H1 (cell line): ENCODE measurements around the gene ZMIZ1. TPM values are rescaled to one million over a fixed set of nuclear protein-coding genes. Genes with fewer than 3 reads are reported as not detected.

Experiments used
- CTCF ChIA-PET: fragments of 300-600 bp; sonication (Branson Sonifier 250); formaldehyde crosslinking; loops from one replicate; lab custom pipeline; 2021; ENCODE audit not compliant: partially characterized antibody; lab: Charles Lee
- POLR2A ChIA-PET: fragments of 300-600 bp; sonication (Branson Sonifier 250); formaldehyde crosslinking; loops from one replicate; lab custom pipeline; 2021; ENCODE audit warnings: inconsistent platforms; ENCODE audit not compliant: partially characterized antibody; lab: Charles Lee
- DNase-seq, 2 experiments: peaks; one replicate each; pipeline versions ENCODE4 v3.0.0 to v3.0.0-alpha.2; 2010 to 2022; ENCODE audit warnings: low spot score in 2 of 2, low read depth in 1 of 2, mixed read lengths in 1 of 2
- FAIRE-seq: peaks from 2 replicates; lab custom pipeline; 2011; peaks lifted over from hg19 to GRCh38; lab: Jason Lieb, UNC
- H2AFZ ChIP-seq: 2 replicates; pipeline ENCODE4 v1.8.1; 2012; ENCODE audit warnings: low read length, inconsistent platforms
- H2AK5ac ChIP-seq: 2 replicates; pipeline ENCODE4 v1.6.1; 2013; ENCODE audit warnings: low read depth, low read length
- H2BK120ac ChIP-seq: replicated peaks from 2 replicates; pipeline ENCODE3; 2013; ENCODE audit warnings: low read depth, low read length, inconsistent platforms
- H2BK12ac ChIP-seq: 2 replicates; pipeline ENCODE4 v1.6.1; 2013; ENCODE audit warnings: low read depth, low read length
- H2BK15ac ChIP-seq: 2 replicates; pipeline ENCODE4 v1.6.1; 2013; ENCODE audit warnings: low read length
- H2BK20ac ChIP-seq: 2 replicates; pipeline ENCODE4 v1.6.1; 2013; ENCODE audit warnings: low read length
- H2BK5ac ChIP-seq: 2 replicates; pipeline ENCODE4 v1.6.1; 2013; ENCODE audit warnings: low read depth, low read length
- H3K14ac ChIP-seq: 2 replicates; pipeline ENCODE4 v1.6.1; 2013; ENCODE audit warnings: inconsistent platforms; ENCODE audit not compliant: insufficient read length
- H3K18ac ChIP-seq: 2 replicates; pipeline ENCODE4 v1.6.1; 2013; ENCODE audit warnings: low read length; ENCODE audit errors: extremely low read depth
- H3K23ac ChIP-seq: 2 replicates; pipeline ENCODE4 v1.6.1; 2013; ENCODE audit warnings: inconsistent platforms; ENCODE audit not compliant: insufficient read length
- H3K23me2 ChIP-seq: 2 replicates; pipeline ENCODE4 v1.6.1; 2013; ENCODE audit warnings: low read depth, low read length
- H3K27ac ChIP-seq: 2 replicates; pipeline ENCODE4 v1.6.1; 2011; ENCODE audit warnings: low read depth, low read length, inconsistent platforms
- H3K27me3 ChIP-seq, 4 experiments: replicated peaks in 1 of 4; 1 replicate in 1 of 4; 2 replicates in 3 of 4; pipeline versions ENCODE4 v1.6.1 to v1.8.1; 2011 to 2013; ENCODE audit warnings: low read length in 3 of 4, mild to moderate bottlenecking in 3 of 4, inconsistent platforms in 2 of 4, mixed read lengths in 2 of 4, moderate library complexity in 1 of 4; ENCODE audit not compliant: control insufficient read depth in 3 of 4, insufficient read depth in 3 of 4; ENCODE audit errors: extremely low read depth in 1 of 4
- H3K36me3 ChIP-seq, 4 experiments: 2 replicates each; pipeline versions ENCODE4 v1.6.1 to v1.8.1; 2011 to 2013; ENCODE audit warnings: mild to moderate bottlenecking in 4 of 4, low read length in 3 of 4, moderate library complexity in 2 of 4, control low read depth in 1 of 4, inconsistent platforms in 1 of 4; ENCODE audit not compliant: insufficient read depth in 4 of 4, control insufficient read depth in 2 of 4
- H3K4ac ChIP-seq: replicated peaks from 2 replicates; pipeline ENCODE3; 2013; ENCODE audit warnings: low read length, low read depth, mixed read lengths, inconsistent platforms; ENCODE audit not compliant: insufficient read length
- H3K4me1 ChIP-seq, 4 experiments: replicated peaks in 1 of 4; 1 replicate in 1 of 4; 2 replicates in 3 of 4; pipeline versions ENCODE4 v1.6.1 to v1.8.1; 2011 to 2013; ENCODE audit warnings: low read length in 3 of 4, inconsistent platforms in 2 of 4, mixed read lengths in 1 of 4; ENCODE audit not compliant: insufficient read depth in 4 of 4, control insufficient read depth in 3 of 4
- H3K4me2 ChIP-seq, 2 experiments: 2 replicates each; pipeline versions ENCODE4 v1.6.1 to v1.8.1; 2011 to 2013; ENCODE audit warnings: low read depth in 2 of 2, low read length in 2 of 2, control low read depth in 1 of 2, inconsistent platforms in 1 of 2, mild to moderate bottlenecking in 1 of 2; ENCODE audit not compliant: insufficient read depth in 1 of 2
- H3K4me3 ChIP-seq, 4 experiments: fragments of 200-600, 300-600 bp in 1 of 4; sonication (generic), shearing (Covaris generic), sonication (Bioruptor Twin) in 1 of 4; 2 replicates each; pipeline versions ENCODE4 v1.5.1 to v1.8.1; 2011 to 2016; ENCODE audit warnings: low read length in 4 of 4, low read depth in 3 of 4, control low read depth in 2 of 4, inconsistent platforms in 2 of 4, mild to moderate bottlenecking in 2 of 4, mixed read lengths in 1 of 4, moderate library complexity in 1 of 4; ENCODE audit not compliant: insufficient read depth in 2 of 4; ENCODE audit errors: extremely low read depth in 1 of 4
- H3K56ac ChIP-seq: replicated peaks from 2 replicates; pipeline ENCODE3; 2013; ENCODE audit warnings: low read depth, mild to moderate bottlenecking, mixed read lengths, low read length, inconsistent platforms; ENCODE audit not compliant: insufficient read length
- H3K79me1 ChIP-seq: 2 replicates; pipeline ENCODE4 v1.6.1; 2013; ENCODE audit warnings: low read depth, low read length, control low read depth
- H3K79me2 ChIP-seq, 2 experiments: 2 replicates each; pipeline versions ENCODE4 v1.6.1 to v1.8.1; 2012 to 2013; ENCODE audit warnings: low read length in 2 of 2, mild to moderate bottlenecking in 2 of 2, inconsistent platforms in 1 of 2; ENCODE audit not compliant: insufficient read depth in 2 of 2, control insufficient read depth in 1 of 2
- H3K9ac ChIP-seq, 4 experiments: replicated peaks in 1 of 4; 1 replicate in 1 of 4; 2 replicates in 3 of 4; pipeline versions ENCODE4 v1.6.1 to v1.8.1; 2011 to 2013; ENCODE audit warnings: low read depth in 3 of 4, low read length in 3 of 4, control low read depth in 2 of 4, mild to moderate bottlenecking in 2 of 4, moderate library complexity in 2 of 4, inconsistent platforms in 1 of 4; ENCODE audit errors: extremely low read depth in 1 of 4
- H3K9me3 ChIP-seq, 2 experiments: 2 replicates each; pipeline versions ENCODE4 v1.6.1 to v1.8.1; 2012 to 2013; ENCODE audit warnings: mild to moderate bottlenecking in 2 of 2, moderate library complexity in 2 of 2, control low read depth in 1 of 2, inconsistent platforms in 1 of 2, low read depth in 1 of 2, low read length in 1 of 2, mixed read lengths in 1 of 2; ENCODE audit not compliant: insufficient read depth in 2 of 2
- H4K20me1 ChIP-seq, 2 experiments: replicated peaks in 1 of 2; 2 replicates each; pipeline versions ENCODE3 to v1.8.1; 2011 to 2013; ENCODE audit warnings: inconsistent platforms in 2 of 2, low read length in 2 of 2, mild to moderate bottlenecking in 1 of 2; ENCODE audit not compliant: insufficient read depth in 2 of 2, control insufficient read depth in 1 of 2
- H4K5ac ChIP-seq: 2 replicates; pipeline ENCODE4 v1.6.1; 2013; ENCODE audit warnings: low read length, low read depth, mixed read lengths, inconsistent platforms; ENCODE audit not compliant: insufficient read length
- H4K8ac ChIP-seq: 2 replicates; pipeline ENCODE4 v1.8.0; 2013; ENCODE audit warnings: mild to moderate bottlenecking, moderate library complexity, low read length, inconsistent platforms; ENCODE audit not compliant: insufficient read depth; ENCODE audit errors: extremely low read depth
- H4K91ac ChIP-seq: replicated peaks from 2 replicates; pipeline ENCODE3; 2013; ENCODE audit warnings: low read length, mixed read lengths, inconsistent platforms; ENCODE audit not compliant: insufficient read length
- KDM1A ChIP-seq: fragments of 200-600, 300-600 bp; sonication (generic); IDR thresholded peaks from 2 replicates; pipeline ENCODE4 v1.7.1; 2016; ENCODE audit warnings: mild to moderate bottlenecking, low read length, borderline replicate concordance
- ZNF274 ChIP-seq: IDR thresholded peaks from 2 replicates; pipeline ENCODE4 v1.7.0; 2012; ENCODE audit warnings: low read length, borderline replicate concordance; ENCODE audit errors: extremely low read depth
- WGBS, 2 experiments: shearing (Covaris generic) in 1 of 2; methylation state at CpG; one replicate each; pipeline versions ENCODE4 v1.1.6 to v1.1.7; 2013 to 2015; ENCODE audit warnings: low lambda C conversion rate in 2 of 2, mixed read lengths in 2 of 2, inconsistent platforms in 1 of 2, low coverage in 1 of 2, missing lambda C conversion rate in 1 of 2; ENCODE audit not compliant: insufficient replicate concordance in 2 of 2, insufficient coverage in 1 of 2, insufficient read length in 1 of 2; ENCODE audit errors: extremely low coverage in 1 of 2, missing lambda C conversion rate in 1 of 2; 5-methylcytosine and 5-hydroxymethylcytosine counted together
- polyA plus RNA-seq, 7 experiments: library from polyadenylated mRNA; depleted of rRNA in 3 of 7; stranded (reverse) in 5 of 7; unstranded in 2 of 7; fragments of >200 nt in 5 of 7; fragments of 200-250 nt in 2 of 7; gene quantifications; 1 replicate in 5 of 7; 2 replicates in 1 of 7; 4 replicates in 1 of 7; pipeline versions ENCODE4 v1.2.1 to v1.2.3, GENCODE V29; 2011 to 2013; ENCODE audit warnings: missing spikeins in 2 of 7, mixed read lengths in 2 of 7
- total RNA-seq: library from RNA; stranded (reverse); fragmentation: NEBNext Ultra II Directional; extraction: Animal tissue kit (Norgen Biotek cat#: 25700); gene quantifications from 2 replicates; pipeline ENCODE4 v1.2.1, GENCODE V29; 2021

Gene ZMIZ1
- total and polyA plus RNA-seq, 2 of the 8 experiments (the other 6 are each of a cell fraction or from before 2014, with no cell fraction given): 8.1 to 28.0 TPM

DNA sequence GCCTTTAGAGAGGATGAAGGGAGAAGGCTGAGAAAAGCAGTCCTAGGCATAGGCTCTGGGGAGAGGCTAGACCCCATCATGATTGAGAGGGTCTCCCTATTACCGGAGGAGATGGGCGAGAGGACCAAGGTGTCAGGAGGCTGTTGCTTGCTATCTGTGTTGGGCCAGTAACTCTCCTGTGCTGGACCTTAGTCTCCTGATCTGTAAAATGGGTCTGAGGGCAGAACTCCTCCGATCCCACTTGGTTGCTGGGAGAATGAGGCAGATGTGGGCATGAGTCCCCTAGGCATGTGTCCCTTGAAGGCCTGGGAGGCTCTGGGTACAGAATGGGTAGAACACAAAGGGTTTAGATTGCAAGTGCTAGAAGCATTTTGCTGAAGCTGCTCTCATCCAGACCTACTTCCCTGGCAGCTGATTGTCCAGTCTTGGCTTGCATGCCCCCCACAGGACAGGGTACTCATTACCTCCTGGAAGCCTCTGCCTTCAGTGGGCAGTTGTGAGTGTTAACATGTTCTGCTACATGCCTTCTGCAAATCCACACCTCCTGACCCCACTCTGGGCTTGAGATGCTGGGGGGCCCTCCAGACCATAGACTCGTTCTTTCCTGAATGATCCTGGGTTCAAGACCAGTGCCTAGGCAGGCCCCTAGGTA is 4.4 kb downstream of the ZMIZ1 start:
- FAIRE-seq (no peak), DNase-seq (no peak)
- Histone ChIP-seq H3K14ac (no peak overlapping the region), H3K18ac (0 out of 2 replicates have a peak overlapping the region, but pooled peaks have one; percentile 29), H3K9me3 (no peaks in the 10 kb centered on the region), H2BK5ac (no peak overlapping the region), H3K36me3 (no peaks in the 10 kb centered on the region), H3K23ac (no peak overlapping the region), H3K4me3 (no peak overlapping the region), H3K9ac (no peak overlapping the region; a peak in 1 of 7 replicates), H2BK20ac (no peak overlapping the region), H3K4me1 (peaks cover 10 to 40% (median 25%) of the 10 kb centered on the region in 4 experiments), H3K79me1 (peaks cover 38% of the 10 kb centered on the region), H3K27me3 (peaks cover 0 to 1% (median under 1%) of the 10 kb centered on the region in 4 experiments; a peak in 2 of 7 replicates), H2BK120ac (no peak overlapping the region)
- WGBS, 2 experiments: 87% methylated on average over 4 of the region's 4 CpGs; no CpG with 5 or more reads in 1 of the 2 experiments
- CTCF ChIA-PET: interaction anchor here (0.9 to 3.7 kb wide), 8 partner anchors 15 to 130 kb away, joined by 3 to 34 read pairs (median 6); no protein-coding TSS in a partner anchor
- TF ChIP-seq ZNF274: no peak
- peak; percentile 12; the same call in 1 of the 2 replicates for TF ChIP-seq KDM1A
- TF ChIP-seq, all 59 proteins: peak for 1
- H3K27ac ChIP-seq: no peak overlapping the region
- POLR2A ChIA-PET: interaction anchor here (1.0 to 1.2 kb wide), 2 partner anchors 21 to 25 kb away, joined by 3 read pairs; no protein-coding TSS in a partner anchor
- H4K20me1 ChIP-seq: peaks cover 29 to 44% of the 10 kb centered on the region in 2 experiments
- H3K4me2 ChIP-seq: peak overlapping the region in 1 of 2 experiments; percentile 90; a peak in 1 of 4 replicates
- no peak overlapping the region for H4K91ac ChIP-seq
- H3K56ac ChIP-seq: no peak overlapping the region
- H2BK12ac ChIP-seq: peak overlapping the region; percentile 64
- peak overlapping the region; percentile 4; the same call in 1 of the 2 replicates for H2AK5ac ChIP-seq
- no peak overlapping the region for H3K4ac ChIP-seq
- H2BK15ac ChIP-seq: peak overlapping the region; percentile 19; the same call in 1 of the 2 replicates
- H4K5ac ChIP-seq: no peak overlapping the region
- H3K23me2 ChIP-seq: peaks cover 21% of the 10 kb centered on the region; the same call in 1 of the 2 replicates
- peaks cover 27 to 87% of the 10 kb centered on the region in 2 experiments for H3K79me2 ChIP-seq
- H4K8ac ChIP-seq: no peak overlapping the region
- H2AFZ ChIP-seq: no peak overlapping the region
